Measurements from ENCODE around the gene CCDC78. TPM values are rescaled to one million over a fixed set of nuclear protein-coding genes. Genes with fewer than 3 reads are reported as not detected.

The CCDC78 gene
- total RNA-seq, 1 donor from 2014 or later: 2.4 TPM

GRCh38 chr16:740459-740763, 14.2 kb upstream of the CCDC78 start:
- intact Hi-C loops (cut with micrococcal nuclease): loop anchor here (1.0 kb wide), 2 partner anchors 12 to 26 kb away; no protein-coding TSS in a partner anchor

DNA sequence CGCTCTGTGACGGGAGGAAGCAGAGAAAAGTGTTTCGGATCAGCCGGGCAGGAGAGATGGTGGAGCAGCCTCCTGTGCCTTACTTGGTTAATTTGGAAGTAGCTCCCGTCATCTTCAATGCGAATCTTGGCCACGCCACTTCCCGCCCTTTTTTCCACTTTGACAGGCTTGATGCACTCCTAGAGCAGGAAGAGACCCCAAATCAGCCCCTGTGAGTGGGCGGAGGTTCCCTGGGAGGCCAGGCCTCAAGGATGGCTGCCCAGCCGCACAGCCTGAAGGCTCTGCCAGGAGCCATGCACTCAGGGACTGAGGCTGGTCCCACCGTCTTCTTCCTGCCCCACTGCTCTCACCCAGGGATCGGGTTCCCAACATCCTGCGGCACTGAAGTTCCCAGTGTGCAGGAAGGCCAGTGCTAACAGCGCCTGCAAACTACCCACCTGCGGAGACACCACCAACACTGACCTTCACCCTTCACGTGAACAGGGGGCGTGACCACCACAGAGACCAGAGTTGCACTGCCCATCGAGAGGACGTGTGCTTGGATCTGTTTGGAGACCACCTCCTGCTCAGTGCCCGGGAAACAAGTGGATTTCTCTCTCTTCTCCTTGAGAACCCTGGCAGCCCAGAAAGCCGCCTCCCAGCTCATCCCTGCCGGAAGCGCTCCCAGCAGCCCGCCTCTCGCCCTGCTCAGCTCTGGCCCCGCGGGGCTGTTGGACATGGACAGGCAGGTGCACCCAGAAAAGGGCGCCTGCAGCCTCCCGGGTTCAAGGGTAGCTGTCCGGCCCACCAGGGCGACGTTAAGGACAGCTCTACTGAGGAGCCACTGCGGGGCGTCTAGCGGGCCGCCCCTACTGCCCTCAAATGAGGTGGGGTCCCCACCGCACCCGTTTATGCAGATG, 13.6 kb upstream of the CCDC78 start:
- intact Hi-C loops (cut with micrococcal nuclease): loop anchor here (1.0 kb wide), 2 partner anchors 12 to 26 kb away; no protein-coding TSS in a partner anchor

- intact Hi-C loops (cut with micrococcal nuclease): no loop called here
These were observed 10.8 kb upstream of the CCDC78 start for GRCh38 chr16:736936-737481.

GRCh38 chr16:735982-736453, 9.8 kb upstream of the CCDC78 start:
- intact Hi-C loops (cut with micrococcal nuclease): no loop called here

GRCh38 chr16:734981-735881, 9.0 kb upstream of the CCDC78 start:
- intact Hi-C loops (cut with micrococcal nuclease): no loop called here

DNA sequence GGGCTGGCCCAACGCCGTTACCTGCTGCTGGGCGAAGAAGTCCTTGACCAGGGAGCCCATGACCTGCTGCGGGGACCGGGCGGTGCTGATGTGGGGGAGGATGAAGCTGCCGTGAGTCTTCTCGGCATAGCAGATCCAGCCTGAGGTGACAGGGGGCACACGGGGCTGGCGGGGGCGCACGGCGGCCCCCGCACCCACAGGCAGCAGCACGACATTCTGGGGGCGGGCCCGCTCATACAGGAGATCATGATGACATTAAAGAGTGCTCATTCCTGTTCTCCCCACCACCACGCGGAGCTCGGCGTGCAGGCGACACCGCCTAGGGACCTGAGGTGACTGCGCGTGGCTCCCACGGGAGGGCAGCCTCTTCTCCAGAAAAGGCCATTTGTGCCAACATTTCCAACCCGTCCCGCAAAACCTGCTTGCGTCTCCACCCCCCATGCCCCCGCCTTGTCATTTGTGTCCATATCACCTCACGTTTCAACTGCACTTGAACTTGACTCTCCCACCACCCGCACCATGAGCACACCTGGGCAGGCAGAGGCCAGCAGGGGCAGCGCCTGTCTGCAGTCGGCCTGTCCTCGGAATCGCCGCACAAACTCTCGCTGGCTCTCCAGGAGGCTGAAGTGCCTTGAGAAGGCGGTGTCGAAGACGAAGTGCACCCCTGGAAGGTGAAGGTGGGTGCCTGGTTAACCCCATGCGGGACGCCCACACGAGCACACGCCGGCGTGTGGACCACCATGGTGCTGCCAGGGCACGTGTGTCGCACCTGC, 8.2 kb upstream of the CCDC78 start:
- intact Hi-C loops (cut with micrococcal nuclease): no loop called here

GRCh38 chr16:733382-734207, 7.4 kb upstream of the CCDC78 start:
- intact Hi-C loops (cut with micrococcal nuclease): loop anchor here (1.0 kb wide), 1 partner anchor 22 kb away; no protein-coding TSS in a partner anchor

GRCh38 chr16:732936-733335, 6.7 kb upstream of the CCDC78 start:
- intact Hi-C loops (cut with micrococcal nuclease): loop anchor here (1.0 kb wide), 1 partner anchor 22 kb away; no protein-coding TSS in a partner anchor

- intact Hi-C loops (cut with micrococcal nuclease): no loop called here
These were observed 6.1 kb upstream of the CCDC78 start for GRCh38 chr16:732332-732731.

DNA sequence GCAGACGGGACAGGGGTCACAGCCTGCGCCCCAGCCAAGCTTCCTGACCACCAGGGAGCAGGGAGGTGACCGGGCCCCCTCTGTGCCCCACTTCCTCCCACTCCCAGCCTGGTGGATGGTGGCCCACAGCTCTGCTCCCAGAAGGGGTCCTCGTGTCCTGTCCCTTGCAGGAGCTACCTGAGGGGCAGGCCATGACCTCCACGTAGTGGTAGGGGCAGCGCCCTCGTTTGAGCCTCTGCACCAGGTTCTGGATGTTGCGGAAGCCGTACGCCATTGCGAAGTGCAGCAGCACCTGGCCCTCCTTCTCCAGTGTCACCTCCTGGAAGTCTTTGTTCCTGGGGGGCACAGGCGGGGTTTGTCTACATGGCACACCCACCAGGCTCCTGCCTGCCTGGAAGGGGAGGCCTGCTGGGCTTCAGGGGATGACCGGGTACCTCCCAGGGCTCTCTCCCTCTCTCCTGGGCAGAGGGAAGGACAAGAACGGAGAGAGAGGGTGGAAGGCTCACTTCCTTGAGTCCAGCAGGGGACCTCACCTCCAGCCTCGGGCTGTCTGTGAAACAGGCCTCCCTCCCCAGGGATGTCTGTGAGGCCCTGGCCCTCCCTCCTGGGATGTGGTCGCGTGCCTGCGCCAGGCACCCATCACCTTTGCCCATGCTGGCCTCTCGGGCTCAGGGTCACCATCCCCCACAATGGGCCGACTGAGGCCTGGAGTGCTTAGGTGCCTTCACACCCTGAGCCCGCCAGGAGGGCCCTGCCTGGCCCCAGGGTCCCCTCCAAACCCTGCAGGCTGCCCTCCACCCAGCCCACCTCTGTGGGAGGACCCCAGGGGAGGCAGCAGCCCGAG, 4.6 kb upstream of the CCDC78 start:
- intact Hi-C loops (cut with micrococcal nuclease): no loop called here

- intact Hi-C loops (cut with micrococcal nuclease): loop anchor here (5.0 kb wide), 1 partner anchor 48 kb away; the partner anchor contains the start of genes JMJD8 and STUB1
These were observed 3.8 kb upstream of the CCDC78 start for GRCh38 chr16:729768-730665.

GRCh38 chr16:728890-729744, 2.9 kb upstream of the CCDC78 start:
- intact Hi-C loops (cut with micrococcal nuclease): loop anchor here (1.0 to 5.0 kb wide), 2 partner anchors 11 to 47 kb away; partner anchors contain the start of genes CIAO3, JMJD8 and STUB1

- intact Hi-C loops (cut with micrococcal nuclease): loop anchor here (1.0 to 5.0 kb wide), 2 partner anchors 12 to 46 kb away; partner anchors contain the start of genes CIAO3, JMJD8 and STUB1
These were observed 2.1 kb upstream of the CCDC78 start for GRCh38 chr16:728131-728889.

DNA sequence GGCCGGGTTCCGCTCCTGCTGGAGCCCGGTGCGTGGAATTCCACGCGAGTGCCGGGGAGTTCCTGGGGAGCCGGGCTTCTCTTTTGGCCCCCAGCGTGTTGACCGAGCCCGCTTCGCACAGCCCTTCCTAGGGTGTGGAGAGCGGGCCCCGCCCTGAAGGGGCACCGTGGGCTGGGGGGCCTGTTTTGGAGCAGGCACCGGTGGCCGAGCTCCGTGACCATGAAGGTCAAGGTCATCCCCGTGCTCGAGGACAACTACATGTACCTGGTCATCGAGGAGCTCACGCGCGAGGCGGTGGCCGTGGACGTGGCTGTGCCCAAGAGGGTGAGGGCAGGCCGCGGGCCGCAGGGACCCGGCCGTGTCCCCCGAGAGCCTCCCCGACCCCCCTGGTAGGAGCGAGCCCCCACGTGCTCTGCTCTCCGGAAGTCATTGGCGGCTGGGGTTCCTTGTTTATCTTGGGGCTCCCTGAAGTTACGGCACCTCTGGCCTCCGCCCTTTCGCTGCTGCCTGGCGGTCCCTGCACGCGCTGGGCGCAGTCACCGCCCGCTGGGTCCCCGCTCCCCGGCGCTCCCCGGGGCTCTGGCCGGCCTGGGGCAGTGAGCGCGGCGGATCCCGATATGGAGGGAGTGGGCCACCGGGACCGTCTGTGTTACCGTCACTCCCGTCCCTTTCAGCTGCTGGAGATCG, 1.2 kb upstream of the CCDC78 start:
- intact Hi-C loops (cut with micrococcal nuclease): loop anchor here (5.0 kb wide), 1 partner anchor 45 kb away; the partner anchor contains the start of genes JMJD8 and STUB1

GRCh38 chr16:726188-726437, 130 bp downstream of the CCDC78 start:
- intact Hi-C loops (cut with micrococcal nuclease): loop anchor here (5.0 kb wide), 1 partner anchor 44 kb away; the partner anchor contains the start of genes JMJD8 and STUB1
